SHP77 (cell line): ENCODE results near the gene TMEM123.
A peak's percentile ranks its signal among the peaks of the same experiment; 100 is the strongest.

Experiments
- DNase-seq, 2 experiments: peaks; one replicate each; lab custom pipeline; 2025; lab: John Stamatoyannopoulos, UW

The TMEM123 gene

GRCh38 chr11:102471474-102471873 is 18.9 kb upstream of the TMEM123 start:
- DNase-seq: no peak

GRCh38 chr11:102470251-102470650 is 17.7 kb upstream of the TMEM123 start:
- no peak for DNase-seq

GRCh38 chr11:102469196-102469821 is 16.7 kb upstream of the TMEM123 start:
- no peak for DNase-seq

- DNase-seq: no peak
Observed at GRCh38 chr11:102468616-102469195, 16.1 kb upstream of the TMEM123 start.

GRCh38 chr11:102467853-102468580 is 15.5 kb upstream of the TMEM123 start:
- no peak for DNase-seq

GRCh38 chr11:102467080-102467708 is 14.6 kb upstream of the TMEM123 start:
- DNase-seq: no peak

- no peak for DNase-seq
Observed at GRCh38 chr11:102465696-102466095, 13.1 kb upstream of the TMEM123 start.

- DNase-seq: no peak
Observed at GRCh38 chr11:102464859-102465500, 12.4 kb upstream of the TMEM123 start.

- no peak for DNase-seq
Observed at GRCh38 chr11:102464037-102464436, 11.5 kb upstream of the TMEM123 start.

- no peak for DNase-seq
Observed at GRCh38 chr11:102462610-102463009, 10.0 kb upstream of the TMEM123 start.

GRCh38 chr11:102459393-102459792 is 6.8 kb upstream of the TMEM123 start:
- DNase-seq: no peak

GRCh38 chr11:102458548-102458947 is 6.0 kb upstream of the TMEM123 start:
- DNase-seq: no peak

- DNase-seq: no peak
Observed at GRCh38 chr11:102457865-102458264, 5.3 kb upstream of the TMEM123 start.

GRCh38 chr11:102457056-102457677 is 4.6 kb upstream of the TMEM123 start:
- DNase-seq: no peak

GRCh38 chr11:102456381-102456780 is 3.8 kb upstream of the TMEM123 start:
- DNase-seq: no peak

- DNase-seq: no peak
Observed at GRCh38 chr11:102453921-102454320, 1.4 kb upstream of the TMEM123 start.

GRCh38 chr11:102453302-102453695 is 734 bp upstream of the TMEM123 start:
- DNase-seq: no peak

GRCh38 chr11:102451681-102452460 is 694 bp downstream of the TMEM123 start:
- peak; percentile 56 to 82 for DNase-seq

GRCh38 chr11:102451041-102451680 is 1.4 kb downstream of the TMEM123 start:
- no peak for DNase-seq
